ENCODE measurements around the gene NKX2-2.

Gene NKX2-2

DNA sequence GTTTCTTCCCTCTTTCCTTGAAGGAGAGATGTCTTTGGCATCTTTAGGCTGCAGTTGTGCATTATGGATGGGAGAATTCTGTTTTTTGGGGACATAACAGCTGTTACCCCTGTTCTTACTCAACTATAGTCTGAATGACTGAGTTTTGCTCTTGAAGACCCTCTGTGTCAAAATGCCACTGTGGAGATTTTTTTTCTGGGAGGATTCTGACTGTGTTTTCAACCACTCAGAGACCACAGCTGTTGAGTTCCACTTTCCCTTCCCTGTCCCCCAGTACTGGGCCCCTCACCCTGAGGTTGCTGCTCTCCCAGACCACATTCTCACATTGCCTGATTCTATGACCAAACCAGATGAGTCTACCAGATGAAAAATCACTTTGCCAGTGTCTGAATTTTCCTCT is 48.1 kb downstream of the NKX2-2 start:
- Histone ChIP-seq H3K4me1 (ENCODE audit: insufficient read depth, low read length) (no peaks in the 10 kb centered on the region), H3K4me3 (ENCODE audit: low read length) (no peak overlapping the region), H3K9me3 (ENCODE audit: insufficient read depth, low read depth, low read length) (no peaks in the 10 kb centered on the region), H3K36me3 (ENCODE audit: insufficient read depth, low read depth, low read length) (no peaks in the 10 kb centered on the region), H3K27me3 (ENCODE audit: insufficient read depth, low read length) (no peaks in the 10 kb centered on the region), H3K27ac (ENCODE audit: low read length) (no peak overlapping the region), H3K9ac (ENCODE audit: low read depth, low read length) (no peak overlapping the region)

DNA sequence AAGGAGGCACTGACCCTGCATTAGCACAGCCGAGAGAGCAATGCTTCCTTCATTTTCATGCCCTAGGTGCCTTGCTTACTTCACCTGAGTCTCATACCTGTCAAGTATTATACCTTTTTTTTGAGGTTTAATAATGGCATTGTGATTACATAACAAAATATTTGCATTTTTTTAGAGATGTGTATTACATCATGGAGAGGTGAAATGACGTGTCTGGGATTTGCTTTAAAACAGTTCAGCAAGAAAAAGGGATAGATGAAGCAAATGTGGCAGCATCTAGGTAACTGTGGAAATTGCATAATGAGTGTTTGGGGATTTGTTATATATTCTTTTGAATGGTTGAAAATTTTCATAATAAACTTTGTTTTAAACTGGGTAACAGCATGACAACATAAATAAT is 48.9 kb downstream of the NKX2-2 start:
- Histone ChIP-seq H3K4me1 (ENCODE audit: insufficient read depth, low read length) (no peaks in the 10 kb centered on the region), H3K27me3 (ENCODE audit: insufficient read depth, low read length) (no peaks in the 10 kb centered on the region), H3K9ac (ENCODE audit: low read depth, low read length) (no peak overlapping the region), H3K9me3 (ENCODE audit: insufficient read depth, low read depth, low read length) (no peaks in the 10 kb centered on the region), H3K27ac (ENCODE audit: low read length) (no peak overlapping the region), H3K4me3 (ENCODE audit: low read length) (no peak overlapping the region), H3K36me3 (ENCODE audit: insufficient read depth, low read depth, low read length) (no peaks in the 10 kb centered on the region)

Data from iPS-20b (cell line).